Measurements from ENCODE around the gene FAT4. TPM values are rescaled to one million over a fixed set of nuclear protein-coding genes. Genes with fewer than 3 reads are reported as not detected.

The FAT4 gene
- total and polyA plus RNA-seq, 9 donors: 3.8 to 14.2 (median 10.7) TPM

GRCh38 chr4:125267630-125268029, 47.1 kb upstream of the FAT4 start:
- intact Hi-C loops (cut with DNase I): no loop called here
- TF ChIP-seq EP300 (IDR thresholded peaks at IDR 0.05) (no peak), POLR2A (IDR thresholded peaks at IDR 0.05) (no peak), CTCF (IDR thresholded peaks at IDR 0.05) (no peak)
- Histone ChIP-seq H3K9me3 (no peaks in the 10 kb centered on the region), H3K27me3 (peaks cover 3% of the 10 kb centered on the region), H3K27ac (no peak overlapping the region), H3K36me3 (no peaks in the 10 kb centered on the region), H3K4me3 (no peak overlapping the region), H3K4me1 (ENCODE audit: insufficient read depth) (no peaks in the 10 kb centered on the region)
- no peak for DNase-seq
- 48 to 52% (median 51%) methylated on average over 3 of the region's 3 CpGs for WGBS, 3 donors

GRCh38 chr4:125268068-125268755, 46.5 kb upstream of the FAT4 start:
- DNase-seq: no peak
- H3K27ac ChIP-seq: no peak overlapping the region
- TF ChIP-seq POLR2A (IDR thresholded peaks at IDR 0.05): no peak
- H3K36me3 ChIP-seq: no peaks in the 10 kb centered on the region
- H3K9me3 ChIP-seq: no peaks in the 10 kb centered on the region
- H3K27me3 ChIP-seq: no peaks in the 10 kb centered on the region
- no peaks in the 10 kb centered on the region for H3K4me1 ChIP-seq (ENCODE audit: insufficient read depth)
- WGBS, 3 donors: 82 to 89% (median 83%) methylated on average over 5 of the region's 5 CpGs
- no peak overlapping the region for H3K4me3 ChIP-seq
- intact Hi-C loops (cut with DNase I): no loop called here

GRCh38 chr4:125276811-125277210, 37.9 kb upstream of the FAT4 start:
- no peaks in the 10 kb centered on the region for H3K27me3 ChIP-seq
- TF ChIP-seq EP300 (IDR thresholded peaks at IDR 0.05) (no peak), POLR2A (IDR thresholded peaks at IDR 0.05) (no peak), CTCF (IDR thresholded peaks at IDR 0.05) (no peak)
- no peaks in the 10 kb centered on the region for H3K9me3 ChIP-seq
- no peak overlapping the region for H3K27ac ChIP-seq
- no peaks in the 10 kb centered on the region for H3K4me1 ChIP-seq (ENCODE audit: insufficient read depth)
- WGBS, 3 donors: 89 to 98% (median 89%) methylated on average over 1 of the region's 1 CpG
- H3K36me3 ChIP-seq: no peaks in the 10 kb centered on the region
- intact Hi-C loops (cut with DNase I): no loop called here
- no peak overlapping the region for H3K4me3 ChIP-seq
- no peak for DNase-seq

- intact Hi-C loops (cut with DNase I): no loop called here
- no peak overlapping the region for H3K4me3 ChIP-seq
- H3K36me3 ChIP-seq: no peaks in the 10 kb centered on the region
- H3K9me3 ChIP-seq: no peaks in the 10 kb centered on the region
- no peak overlapping the region for H3K27ac ChIP-seq
- H3K27me3 ChIP-seq: no peaks in the 10 kb centered on the region
- H3K4me1 ChIP-seq (ENCODE audit: insufficient read depth): no peaks in the 10 kb centered on the region
- 72 to 97% (median 78%) methylated on average over 3 of the region's 3 CpGs for WGBS, 3 donors
- no peak for TF ChIP-seq EP300 (IDR thresholded peaks at IDR 0.05)
- no peak for TF ChIP-seq POLR2A (IDR thresholded peaks at IDR 0.05)
- TF ChIP-seq CTCF (IDR thresholded peaks at IDR 0.05): no peak
- no peak for DNase-seq
Observed at GRCh38 chr4:125277790-125278189, 37.0 kb upstream of the FAT4 start.

- H3K36me3 ChIP-seq: no peaks in the 10 kb centered on the region
- H3K9me3 ChIP-seq: no peaks in the 10 kb centered on the region
- intact Hi-C loops (cut with DNase I): loop anchor here in 3 of 4 donors (10.0 kb wide), 1 partner anchor 946 kb away; no protein-coding TSS in a partner anchor
- H3K27ac ChIP-seq: no peak overlapping the region
- peak in 2 of 5 donors; percentile 9 to 27 for DNase-seq
- 96 to 98% (median 97%) methylated on average over 34 of the region's 34 CpGs for WGBS, 3 donors
- TF ChIP-seq EP300 (IDR thresholded peaks at IDR 0.05) (no peak), POLR2A (IDR thresholded peaks at IDR 0.05) (no peak), CTCF (IDR thresholded peaks at IDR 0.05) (no peak)
- no peak overlapping the region for H3K4me3 ChIP-seq
- H3K27me3 ChIP-seq: no peaks in the 10 kb centered on the region
- no peaks in the 10 kb centered on the region for H3K4me1 ChIP-seq (ENCODE audit: insufficient read depth)
Observed at GRCh38 chr4:125280892-125281403, 33.8 kb upstream of the FAT4 start.
